ENCODE data around the gene NBPF1.
"Not testable (repeated sequence)": the region's sequence is repeated elsewhere in the genome, so short reads cannot be mapped to it uniquely, and the experiment has no call there.

The NBPF1 gene

DNA sequence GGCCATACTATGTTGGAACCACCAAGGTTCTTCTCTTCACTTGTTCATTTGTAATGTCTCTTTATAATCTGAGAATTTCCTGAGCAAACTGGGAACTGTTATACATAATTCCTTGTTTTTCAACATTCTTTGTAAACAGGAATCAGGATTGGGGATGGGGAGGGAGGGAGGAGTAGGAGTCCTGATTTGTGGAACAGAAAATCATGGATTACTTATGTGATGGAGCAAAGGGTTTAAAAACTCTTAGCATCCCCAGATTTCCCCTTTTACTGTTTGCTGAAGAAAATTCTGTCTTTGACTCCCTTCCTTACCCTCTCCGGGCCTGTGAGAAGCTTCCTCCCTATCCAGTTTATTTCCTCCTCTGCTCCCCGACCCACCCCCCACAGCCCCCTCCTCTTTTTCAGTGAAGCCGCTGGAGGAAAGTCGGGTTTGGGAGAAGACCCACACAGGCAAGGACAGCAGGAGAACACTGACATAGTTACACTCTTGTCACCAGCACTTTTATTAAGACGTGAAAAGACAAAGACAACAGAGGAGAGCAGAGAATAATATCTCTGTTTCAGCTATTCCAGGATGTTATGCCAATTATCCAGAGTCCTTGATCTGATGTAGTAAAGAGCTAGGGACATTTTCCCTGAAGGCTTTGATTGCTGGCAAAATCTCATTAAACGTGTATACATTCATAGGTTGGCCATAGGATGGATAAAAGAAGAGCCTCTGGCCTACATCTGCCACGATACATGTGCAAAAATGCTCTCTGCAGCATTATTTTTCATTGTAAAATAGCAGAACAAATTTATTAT lies 4.6 kb upstream of the NBPF1 start:
- Histone ChIP-seq H3K36me3 (ENCODE audit: control insufficient read depth, insufficient read depth, low read length) (peaks cover 18% of the 10 kb centered on the region), H3K4me1 (ENCODE audit: control insufficient read depth, insufficient read depth, low read length, poor library complexity, severe bottlenecking) (peaks cover 7% of the 10 kb centered on the region), H3K4me3 (ENCODE audit: extremely low read depth, insufficient read depth, low read length, poor library complexity, severe bottlenecking) (no peak overlapping the region), H3K27ac (ENCODE audit: low read depth, low read length, severe bottlenecking) (no peak overlapping the region), H3K9me3 (ENCODE audit: control insufficient read depth, low read length) (no peaks in the 10 kb centered on the region)
- whole genome bisulfite sequencing, 2 experiments (ENCODE audit: insufficient coverage in 2 of 2): 89 to 93% methylated on average over 6 to 7 of the region's 7 CpGs

DNA sequence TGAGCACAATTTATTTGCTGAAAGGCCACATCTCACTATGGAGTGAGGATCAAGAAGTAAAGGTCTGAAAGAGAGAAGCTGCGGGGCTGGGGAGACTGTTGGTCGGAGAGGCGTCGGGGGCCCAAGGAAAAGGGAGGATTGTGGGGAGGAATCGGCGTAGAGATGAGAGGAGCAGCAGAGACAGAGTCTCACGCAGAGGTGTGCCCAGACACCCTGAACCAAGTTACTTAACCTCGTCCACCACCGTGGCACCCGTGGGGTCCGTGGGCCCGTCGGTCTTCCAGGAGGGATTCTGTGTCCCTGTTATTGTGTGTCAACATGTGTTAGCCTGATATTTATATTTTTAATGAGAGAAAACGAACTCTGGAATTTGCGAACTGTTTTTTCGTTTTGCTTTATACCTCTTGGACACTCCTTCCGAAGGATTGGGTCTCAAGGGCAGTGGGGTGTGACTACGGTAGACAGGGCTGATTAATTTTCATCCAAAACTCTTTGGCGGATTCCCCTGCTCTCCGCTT lies 3.8 kb upstream of the NBPF1 start:
- WGBS, 2 experiments (ENCODE audit: insufficient coverage in 2 of 2): 91 to 92% methylated on average over 20 of the region's 20 CpGs
- no peak overlapping the region for H3K27ac ChIP-seq (ENCODE audit: low read depth, low read length, severe bottlenecking)

GRCh38 chr1:16615253-16616252 lies 2.2 kb upstream of the NBPF1 start:
- Histone ChIP-seq H3K36me3 (ENCODE audit: control insufficient read depth, insufficient read depth, low read length) (peaks cover 3% of the 10 kb centered on the region), H3K4me3 (ENCODE audit: extremely low read depth, insufficient read depth, low read length, poor library complexity, severe bottlenecking) (no peak overlapping the region), H3K4me1 (ENCODE audit: control insufficient read depth, insufficient read depth, low read length, poor library complexity, severe bottlenecking) (peaks cover 11% of the 10 kb centered on the region), H3K9me3 (ENCODE audit: control insufficient read depth, low read length) (no peaks in the 10 kb centered on the region), H3K27ac (ENCODE audit: low read depth, low read length, severe bottlenecking) (no peak overlapping the region)
- WGBS, 2 experiments (ENCODE audit: insufficient coverage in 2 of 2): 79 to 83% methylated on average over 8 to 9 of the region's 9 CpGs

More for the DNA sequence above, 3.8 kb upstream of the NBPF1 start:
- Histone ChIP-seq H3K9me3 (ENCODE audit: control insufficient read depth, low read length) (no peaks in the 10 kb centered on the region), H3K36me3 (ENCODE audit: control insufficient read depth, insufficient read depth, low read length) (peaks cover 14% of the 10 kb centered on the region), H3K4me3 (ENCODE audit: extremely low read depth, insufficient read depth, low read length, poor library complexity, severe bottlenecking) (no peak overlapping the region), H3K4me1 (ENCODE audit: control insufficient read depth, insufficient read depth, low read length, poor library complexity, severe bottlenecking) (peaks cover 10% of the 10 kb centered on the region)

GRCh38 chr1:16614361-16615252 lies 1.2 kb upstream of the NBPF1 start:
- Histone ChIP-seq H3K36me3 (ENCODE audit: control insufficient read depth, insufficient read depth, low read length) (peaks cover 3% of the 10 kb centered on the region), H3K4me3 (ENCODE audit: extremely low read depth, insufficient read depth, low read length, poor library complexity, severe bottlenecking) (no peak overlapping the region), H3K4me1 (ENCODE audit: control insufficient read depth, insufficient read depth, low read length, poor library complexity, severe bottlenecking) (peaks cover 4% of the 10 kb centered on the region), H3K9me3 (ENCODE audit: control insufficient read depth, low read length) (no peaks in the 10 kb centered on the region), H3K27ac (ENCODE audit: low read depth, low read length, severe bottlenecking) (no peak overlapping the region)
- WGBS, 2 experiments (ENCODE audit: insufficient coverage in 2 of 2): 87 to 90% methylated on average over 11 of the region's 11 CpGs

DNA sequence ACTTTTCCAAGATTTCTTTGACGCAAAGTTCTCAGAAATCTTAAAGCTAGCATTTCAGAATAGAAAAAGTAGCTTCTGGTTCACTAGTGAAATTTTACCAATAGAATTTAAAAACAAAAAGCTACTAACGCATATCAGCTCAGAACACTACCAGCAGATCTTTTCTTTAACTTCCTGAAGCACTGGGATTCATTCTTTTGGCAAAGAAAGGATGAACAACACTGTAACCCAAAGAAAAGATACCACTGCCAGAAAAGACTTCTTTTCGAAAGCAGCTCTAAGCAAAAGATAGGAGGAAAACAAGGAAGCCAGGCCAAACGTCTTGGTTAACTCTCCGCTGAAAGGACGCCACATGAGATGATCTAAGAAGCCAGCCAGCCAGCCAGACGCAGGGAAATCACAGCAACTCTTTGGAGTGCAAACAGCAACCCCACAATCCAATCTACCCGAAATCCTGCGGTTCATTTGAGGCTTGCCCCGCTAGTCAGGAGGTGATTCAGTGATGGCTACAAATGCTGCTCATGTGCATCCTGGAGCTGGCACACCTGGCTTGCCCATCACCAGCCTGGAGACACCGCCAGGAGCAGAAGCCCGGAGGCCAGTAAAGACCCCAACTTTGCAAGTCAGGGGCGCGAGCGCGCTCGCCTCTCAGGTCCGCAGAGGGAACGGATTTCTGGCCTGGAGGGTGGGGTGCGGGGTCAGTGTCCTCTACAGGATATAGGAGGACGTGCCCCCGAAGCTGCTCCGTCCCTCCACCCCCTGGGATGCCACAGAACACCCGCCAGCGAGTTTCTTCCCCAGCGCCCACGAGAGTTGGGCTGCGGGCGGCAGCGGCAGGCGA lies 812 bp downstream of the NBPF1 start:
- 8 to 9% methylated on average over 31 of the region's 31 CpGs for WGBS, 2 experiments (ENCODE audit: insufficient coverage in 2 of 2)
- Histone ChIP-seq H3K4me1 (ENCODE audit: control insufficient read depth, insufficient read depth, low read length, poor library complexity, severe bottlenecking) (peaks cover 4% of the 10 kb centered on the region), H3K27ac (ENCODE audit: low read depth, low read length, severe bottlenecking) (no peak overlapping the region), H3K9me3 (ENCODE audit: control insufficient read depth, low read length) (no peaks in the 10 kb centered on the region), H3K36me3 (ENCODE audit: control insufficient read depth, insufficient read depth, low read length) (peaks cover 11% of the 10 kb centered on the region), H3K4me3 (ENCODE audit: extremely low read depth, insufficient read depth, low read length, poor library complexity, severe bottlenecking) (peak overlapping the region; percentile 95)

DNA sequence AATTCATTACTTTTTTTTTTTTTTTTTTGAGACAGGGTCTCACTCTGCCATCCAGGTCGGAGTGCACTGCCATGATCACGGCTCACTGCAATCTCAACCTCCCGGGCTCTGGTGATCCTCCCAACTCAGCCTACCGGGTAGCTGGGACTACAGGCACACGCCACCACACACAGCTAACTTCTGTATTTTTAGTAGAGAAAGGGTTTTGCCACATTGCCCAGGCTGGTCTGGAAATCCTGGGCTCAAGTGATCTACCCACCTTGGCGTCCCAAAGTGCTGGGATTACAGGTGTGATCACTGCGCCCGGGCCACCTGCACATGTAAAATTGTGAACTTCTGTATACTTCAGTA lies 1.4 kb downstream of the NBPF1 start:
- 81 to 90% methylated on average over 8 of the region's 8 CpGs for WGBS, 2 experiments (ENCODE audit: insufficient coverage in 2 of 2)
- Histone ChIP-seq H3K36me3 (ENCODE audit: control insufficient read depth, insufficient read depth, low read length) (peaks cover 14% of the 10 kb centered on the region), H3K4me3 (ENCODE audit: extremely low read depth, insufficient read depth, low read length, poor library complexity, severe bottlenecking) (peak overlapping the region; percentile 95)
- H3K27ac ChIP-seq (ENCODE audit: low read depth, low read length, severe bottlenecking); H3K9me3 ChIP-seq (ENCODE audit: control insufficient read depth, low read length); H3K4me1 ChIP-seq (ENCODE audit: control insufficient read depth, insufficient read depth, low read length, poor library complexity, severe bottlenecking): not testable (repeated sequence)

GRCh38 chr1:16611164-16611563 lies 2.2 kb downstream of the NBPF1 start:
- not testable (repeated sequence) for H3K4me1 ChIP-seq (ENCODE audit: control insufficient read depth, insufficient read depth, low read length, poor library complexity, severe bottlenecking); H3K9me3 ChIP-seq (ENCODE audit: control insufficient read depth, low read length); H3K27ac ChIP-seq (ENCODE audit: low read depth, low read length, severe bottlenecking); H3K4me3 ChIP-seq (ENCODE audit: extremely low read depth, insufficient read depth, low read length, poor library complexity, severe bottlenecking)
- peaks cover 22% of the 10 kb centered on the region for H3K36me3 ChIP-seq (ENCODE audit: control insufficient read depth, insufficient read depth, low read length)
- WGBS, 2 experiments (ENCODE audit: insufficient coverage in 2 of 2): 96 to 100% methylated on average over 2 of the region's 4 CpGs

GRCh38 chr1:16610553-16610952 lies 2.8 kb downstream of the NBPF1 start:
- WGBS, 2 experiments (ENCODE audit: insufficient coverage in 2 of 2): 91 to 96% methylated on average over 4 to 5 of the region's 5 CpGs
- H3K27ac ChIP-seq (ENCODE audit: low read depth, low read length, severe bottlenecking); H3K4me1 ChIP-seq (ENCODE audit: control insufficient read depth, insufficient read depth, low read length, poor library complexity, severe bottlenecking); H3K4me3 ChIP-seq (ENCODE audit: extremely low read depth, insufficient read depth, low read length, poor library complexity, severe bottlenecking); H3K9me3 ChIP-seq (ENCODE audit: control insufficient read depth, low read length): not testable (repeated sequence)
- peaks cover 28% of the 10 kb centered on the region for H3K36me3 ChIP-seq (ENCODE audit: control insufficient read depth, insufficient read depth, low read length)

DNA sequence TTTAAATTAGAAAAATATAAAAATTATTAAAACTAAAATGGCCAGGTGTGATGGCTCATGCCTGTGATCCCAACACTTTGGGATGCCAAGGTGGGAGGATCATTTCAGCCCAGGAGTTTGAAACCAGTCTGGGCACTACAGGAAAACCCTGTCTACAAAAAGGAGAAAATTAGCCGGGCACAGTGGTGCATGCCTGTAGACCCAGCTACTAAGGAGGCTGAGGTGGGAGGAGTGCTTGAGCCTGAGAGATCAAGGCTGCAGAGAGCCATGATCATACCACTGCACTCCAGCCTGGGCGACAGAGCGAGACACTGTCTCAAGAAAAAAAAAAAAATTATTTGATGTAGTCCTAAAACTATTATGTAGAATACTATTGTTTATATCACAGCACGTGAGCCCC lies 3.6 kb downstream of the NBPF1 start:
- peaks cover 32% of the 10 kb centered on the region for H3K36me3 ChIP-seq (ENCODE audit: control insufficient read depth, insufficient read depth, low read length)
- H3K4me3 ChIP-seq (ENCODE audit: extremely low read depth, insufficient read depth, low read length, poor library complexity, severe bottlenecking); H3K4me1 ChIP-seq (ENCODE audit: control insufficient read depth, insufficient read depth, low read length, poor library complexity, severe bottlenecking); H3K9me3 ChIP-seq (ENCODE audit: control insufficient read depth, low read length); H3K27ac ChIP-seq (ENCODE audit: low read depth, low read length, severe bottlenecking): not testable (repeated sequence)
- 85 to 96% methylated on average over 1 to 3 of the region's 4 CpGs for WGBS, 2 experiments (ENCODE audit: insufficient coverage in 2 of 2)
